HL-60 (cell line): ENCODE results near the gene SVOPL.

Source experiments
- DNase-seq, 2 experiments: peaks; one replicate each; pipeline ENCODE4 v3.0.0-alpha.2; 2010 to 2020; ENCODE audit warnings: low read depth in 1 of 2, low spot score in 1 of 2
- H3K27ac ChIP-seq: fragments of 250-450 bp; sonication (Bioruptor Pico); replicated peaks from 2 replicates; pipeline ENCODE4 v1.5.1; 2020; ENCODE audit warnings: mild to moderate bottlenecking, moderate library complexity
- H3K27me3 ChIP-seq: fragments of 250-450 bp; sonication (Bioruptor Pico); 2 replicates; pipeline ENCODE4 v1.5.1; 2021; ENCODE audit warnings: mild to moderate bottlenecking, moderate library complexity; ENCODE audit not compliant: insufficient read depth, poor library complexity, severe bottlenecking
- H3K4me3 ChIP-seq: replicated peaks from 2 replicates; pipeline ENCODE4 v1.5.1; 2011; ENCODE audit warnings: mild to moderate bottlenecking, control low read depth, low read length; ENCODE audit not compliant: insufficient read depth
- GABPA ChIP-seq: IDR thresholded peaks from 2 replicates; pipeline ENCODE4 v1.6.1; 2012; ENCODE audit warnings: low read depth
- POLR2AphosphoS5 ChIP-seq: IDR thresholded peaks from 2 replicates; pipeline ENCODE4 v1.6.1; 2012; ENCODE audit warnings: low read depth
- SPI1 ChIP-seq: IDR thresholded peaks from 2 replicates; pipeline ENCODE4 v1.6.1; 2012; ENCODE audit warnings: low read depth, mild to moderate bottlenecking, borderline replicate concordance
- TF ChIP-seq, protein P1 (sequence below): IDR thresholded peaks from 2 replicates; pipeline ENCODE4 v1.6.1; 2012; ENCODE audit warnings: low read depth; ENCODE audit not compliant: insufficient replicate concordance
- TF ChIP-seq, protein P2 (sequence below): IDR thresholded peaks from one replicate; pipeline ENCODE4 v1.5.1; 2011; ENCODE audit warnings: low read length, control low read depth, inconsistent platforms; ENCODE audit not compliant: insufficient read depth

Gene SVOPL

DNA sequence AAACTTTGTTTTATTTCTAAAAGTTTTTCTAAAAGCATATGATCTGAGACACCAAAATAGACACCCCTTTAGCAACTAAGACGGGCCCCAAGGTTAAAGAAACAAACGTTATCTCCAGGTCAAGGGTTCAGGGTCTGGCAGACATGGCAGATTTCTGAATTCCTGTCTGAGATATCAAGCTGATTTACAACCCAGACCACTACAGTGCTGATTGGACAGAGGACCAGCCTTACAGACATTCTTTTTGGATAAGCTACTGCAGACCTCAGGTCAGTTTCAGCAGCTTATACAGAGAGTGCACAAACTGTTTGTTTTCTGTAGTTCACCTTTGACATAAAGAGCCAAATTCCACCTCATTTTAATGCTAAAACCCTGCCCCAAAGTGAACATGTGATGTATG, 34.8 kb downstream of the SVOPL start:
- no peak for DNase-seq
- Histone ChIP-seq H3K27me3 (no peaks in the 10 kb centered on the region), H3K4me3 (no peak overlapping the region), H3K27ac (no peak overlapping the region)
- TF ChIP-seq, protein P1, sequence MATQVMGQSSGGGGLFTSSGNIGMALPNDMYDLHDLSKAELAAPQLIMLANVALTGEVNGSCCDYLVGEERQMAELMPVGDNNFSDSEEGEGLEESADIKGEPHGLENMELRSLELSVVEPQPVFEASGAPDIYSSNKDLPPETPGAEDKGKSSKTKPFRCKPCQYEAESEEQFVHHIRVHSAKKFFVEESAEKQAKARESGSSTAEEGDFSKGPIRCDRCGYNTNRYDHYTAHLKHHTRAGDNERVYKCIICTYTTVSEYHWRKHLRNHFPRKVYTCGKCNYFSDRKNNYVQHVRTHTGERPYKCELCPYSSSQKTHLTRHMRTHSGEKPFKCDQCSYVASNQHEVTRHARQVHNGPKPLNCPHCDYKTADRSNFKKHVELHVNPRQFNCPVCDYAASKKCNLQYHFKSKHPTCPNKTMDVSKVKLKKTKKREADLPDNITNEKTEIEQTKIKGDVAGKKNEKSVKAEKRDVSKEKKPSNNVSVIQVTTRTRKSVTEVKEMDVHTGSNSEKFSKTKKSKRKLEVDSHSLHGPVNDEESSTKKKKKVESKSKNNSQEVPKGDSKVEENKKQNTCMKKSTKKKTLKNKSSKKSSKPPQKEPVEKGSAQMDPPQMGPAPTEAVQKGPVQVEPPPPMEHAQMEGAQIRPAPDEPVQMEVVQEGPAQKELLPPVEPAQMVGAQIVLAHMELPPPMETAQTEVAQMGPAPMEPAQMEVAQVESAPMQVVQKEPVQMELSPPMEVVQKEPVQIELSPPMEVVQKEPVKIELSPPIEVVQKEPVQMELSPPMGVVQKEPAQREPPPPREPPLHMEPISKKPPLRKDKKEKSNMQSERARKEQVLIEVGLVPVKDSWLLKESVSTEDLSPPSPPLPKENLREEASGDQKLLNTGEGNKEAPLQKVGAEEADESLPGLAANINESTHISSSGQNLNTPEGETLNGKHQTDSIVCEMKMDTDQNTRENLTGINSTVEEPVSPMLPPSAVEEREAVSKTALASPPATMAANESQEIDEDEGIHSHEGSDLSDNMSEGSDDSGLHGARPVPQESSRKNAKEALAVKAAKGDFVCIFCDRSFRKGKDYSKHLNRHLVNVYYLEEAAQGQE: no peak
- TF ChIP-seq SPI1: no peak
- TF ChIP-seq GABPA: no peak
- TF ChIP-seq, protein P2, sequence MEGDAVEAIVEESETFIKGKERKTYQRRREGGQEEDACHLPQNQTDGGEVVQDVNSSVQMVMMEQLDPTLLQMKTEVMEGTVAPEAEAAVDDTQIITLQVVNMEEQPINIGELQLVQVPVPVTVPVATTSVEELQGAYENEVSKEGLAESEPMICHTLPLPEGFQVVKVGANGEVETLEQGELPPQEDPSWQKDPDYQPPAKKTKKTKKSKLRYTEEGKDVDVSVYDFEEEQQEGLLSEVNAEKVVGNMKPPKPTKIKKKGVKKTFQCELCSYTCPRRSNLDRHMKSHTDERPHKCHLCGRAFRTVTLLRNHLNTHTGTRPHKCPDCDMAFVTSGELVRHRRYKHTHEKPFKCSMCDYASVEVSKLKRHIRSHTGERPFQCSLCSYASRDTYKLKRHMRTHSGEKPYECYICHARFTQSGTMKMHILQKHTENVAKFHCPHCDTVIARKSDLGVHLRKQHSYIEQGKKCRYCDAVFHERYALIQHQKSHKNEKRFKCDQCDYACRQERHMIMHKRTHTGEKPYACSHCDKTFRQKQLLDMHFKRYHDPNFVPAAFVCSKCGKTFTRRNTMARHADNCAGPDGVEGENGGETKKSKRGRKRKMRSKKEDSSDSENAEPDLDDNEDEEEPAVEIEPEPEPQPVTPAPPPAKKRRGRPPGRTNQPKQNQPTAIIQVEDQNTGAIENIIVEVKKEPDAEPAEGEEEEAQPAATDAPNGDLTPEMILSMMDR: no peak
- no peak for TF ChIP-seq POLR2AphosphoS5

DNA sequence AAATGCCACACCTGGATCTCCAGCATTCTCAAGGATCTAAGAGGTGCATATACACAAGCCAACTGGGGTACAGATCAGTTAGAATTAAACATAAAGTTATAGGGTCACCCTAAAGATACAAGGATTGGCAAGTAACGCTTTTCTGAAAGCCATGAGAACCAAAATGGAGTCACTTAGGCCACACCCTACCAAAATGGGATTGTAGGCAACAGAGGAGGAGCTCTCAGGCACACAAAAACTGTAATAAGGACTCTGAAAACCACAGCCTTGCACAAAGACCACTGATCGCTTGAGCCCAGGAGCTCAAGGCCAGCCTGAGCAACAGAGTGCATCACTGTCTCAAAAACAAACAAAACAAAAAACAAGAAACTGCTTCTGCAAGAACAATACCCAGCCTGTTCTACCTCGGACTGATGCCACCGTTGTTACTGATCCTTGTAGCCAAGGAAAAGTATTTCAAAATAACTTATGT, 35.5 kb downstream of the SVOPL start:
- H3K27me3 ChIP-seq: no peaks in the 10 kb centered on the region
- no peak for DNase-seq
- H3K27ac ChIP-seq: no peak overlapping the region
- no peak overlapping the region for H3K4me3 ChIP-seq
- no peak for TF ChIP-seq GABPA
- no peak for TF ChIP-seq SPI1
- TF ChIP-seq, protein P1: no peak
- TF ChIP-seq, protein P2: no peak
- no peak for TF ChIP-seq POLR2AphosphoS5

DNA sequence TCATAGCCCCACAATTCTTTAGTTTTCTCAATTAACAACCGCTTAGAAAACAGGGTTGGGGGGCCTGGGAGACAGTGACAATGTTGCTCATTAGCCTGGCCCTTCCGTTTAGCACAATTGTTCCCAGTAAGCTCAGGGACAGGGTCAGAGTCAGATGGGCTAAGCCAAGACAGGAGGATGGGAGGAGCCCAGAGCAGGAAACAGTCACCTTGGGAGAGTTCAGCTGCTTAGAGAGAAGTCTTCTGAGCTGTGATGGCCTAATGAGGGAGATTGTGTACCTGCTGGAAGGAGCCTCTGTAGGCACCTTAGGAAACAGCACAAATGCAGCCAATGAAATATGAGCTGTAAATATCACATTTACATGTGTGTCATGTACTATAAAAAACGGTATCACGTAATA, 35.9 kb downstream of the SVOPL start:
- TF ChIP-seq POLR2AphosphoS5: no peak
- TF ChIP-seq, protein P1: no peak
- no peak for TF ChIP-seq GABPA
- TF ChIP-seq, protein P2: no peak
- no peak for TF ChIP-seq SPI1
- Histone ChIP-seq H3K27me3 (no peaks in the 10 kb centered on the region), H3K27ac (no peak overlapping the region), H3K4me3 (no peak overlapping the region)
- no peak for DNase-seq
